Erythroblast (primary cell): ENCODE results near the gene LNPEP.

Experiments used
- GATA1 ChIP-seq: IDR thresholded peaks from 2 replicates; pipeline ENCODE4 v1.6.1; 2011; ENCODE audit warnings: low read depth, mild to moderate bottlenecking, control low read depth, low read length, moderate library complexity
- POLR2A ChIP-seq: IDR thresholded peaks from 2 replicates; pipeline ENCODE4 v1.6.1; 2011; ENCODE audit warnings: mild to moderate bottlenecking, low read length

- TF ChIP-seq POLR2A (no peak), GATA1 (no peak)
Measured at GRCh38 chr5:96966801-96967200, 30.9 kb downstream of the LNPEP start.
